ENCODE results near the gene MRPS23.

MRPS23 gene

DNA sequence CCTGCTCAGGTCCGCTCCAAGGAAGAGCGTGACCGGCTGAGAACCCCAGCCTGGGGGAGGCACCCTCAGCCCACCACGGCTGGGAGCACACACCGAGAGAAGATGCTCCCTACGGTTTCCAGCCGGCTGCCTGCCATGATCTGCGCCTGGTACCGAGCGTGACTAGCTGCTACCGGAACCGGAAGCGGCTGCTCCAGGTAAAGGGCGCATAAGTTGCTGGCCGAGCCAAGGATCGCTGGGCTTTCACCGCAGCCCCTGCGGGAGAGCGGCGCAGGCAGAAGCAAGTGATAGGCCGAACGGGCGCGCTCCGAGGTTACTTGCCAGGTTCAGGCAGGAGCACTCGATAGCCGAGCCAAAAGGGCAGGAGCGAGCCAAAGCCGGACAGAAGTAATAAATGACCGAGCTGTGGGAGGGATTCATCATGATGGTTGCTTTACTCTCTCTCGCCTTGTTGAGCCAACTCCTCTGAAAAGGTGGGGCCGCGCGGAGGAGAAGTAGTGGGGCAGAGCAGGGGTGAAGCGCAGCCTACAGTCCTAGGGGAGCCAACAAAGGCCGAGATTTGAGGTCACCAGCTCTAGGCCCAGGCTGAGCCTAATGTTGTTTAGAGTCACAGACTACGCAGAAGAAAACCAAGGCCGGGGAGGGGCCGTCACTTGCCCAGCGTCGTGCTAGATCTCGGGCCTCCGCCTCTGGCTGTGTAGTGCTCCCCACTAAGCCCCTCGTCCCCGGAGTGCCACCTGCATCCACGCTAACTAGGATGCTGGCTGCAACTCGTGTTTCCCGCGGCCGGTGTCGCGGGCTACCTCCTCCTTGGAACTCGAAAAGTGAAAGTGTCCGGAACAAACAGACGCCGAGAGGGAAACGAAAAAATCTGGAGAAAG, at the start of gene MRPS23:
Gene MRPS23 (minus strand): TSS at position 171 of the 881 bp plus-strand sequence. CDS start 34 bp downstream, at position 137.
- DNase-seq (ENCODE audit: low spot score), result peak; percentile 89

GRCh38 chr17:57899391-57899790, 49.5 kb upstream of the MRPS23 start:
- no peak for DNase-seq (ENCODE audit: low spot score)

GRCh38 chr17:57898487-57899311, 48.9 kb upstream of the MRPS23 start:
- DNase-seq (ENCODE audit: low spot score), result no peak

DNA sequence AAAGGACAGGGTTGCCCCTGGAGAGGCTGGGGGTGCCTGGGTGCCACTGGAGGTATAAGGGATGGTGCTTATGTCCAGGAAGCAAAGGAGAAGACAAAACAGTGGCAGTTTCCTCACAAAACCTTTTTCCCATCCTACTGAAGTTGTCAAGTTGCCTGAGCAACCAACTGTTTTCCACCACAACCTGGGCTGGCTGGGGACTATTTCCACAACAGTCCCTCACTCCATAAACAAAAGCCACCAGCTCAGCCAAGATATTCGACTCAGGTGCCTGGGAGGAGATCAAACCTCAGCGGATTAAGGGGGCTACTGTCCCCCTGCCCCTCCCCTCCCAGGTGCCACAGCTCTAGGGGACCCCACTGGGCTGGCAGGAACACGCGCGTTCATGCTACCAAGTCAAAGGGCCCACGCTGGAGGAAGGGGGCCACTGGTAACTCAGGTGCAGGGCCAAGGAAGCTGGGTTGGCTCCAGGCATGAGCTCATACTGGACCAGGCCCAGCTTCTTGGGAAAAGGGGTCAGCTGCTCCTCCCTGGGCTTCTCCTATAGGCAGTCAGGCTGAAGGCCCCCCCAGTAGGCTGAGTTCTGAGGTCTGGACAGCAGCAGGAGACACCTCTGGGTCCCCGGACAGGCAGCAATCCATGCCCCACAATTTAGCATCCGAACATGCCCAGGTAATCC, 45.7 kb upstream of the MRPS23 start:
- no peak for DNase-seq (ENCODE audit: low spot score)

- no peak for DNase-seq (ENCODE audit: low spot score)
Measured at GRCh38 chr17:57894848-57895247, 45.0 kb upstream of the MRPS23 start.

DNA sequence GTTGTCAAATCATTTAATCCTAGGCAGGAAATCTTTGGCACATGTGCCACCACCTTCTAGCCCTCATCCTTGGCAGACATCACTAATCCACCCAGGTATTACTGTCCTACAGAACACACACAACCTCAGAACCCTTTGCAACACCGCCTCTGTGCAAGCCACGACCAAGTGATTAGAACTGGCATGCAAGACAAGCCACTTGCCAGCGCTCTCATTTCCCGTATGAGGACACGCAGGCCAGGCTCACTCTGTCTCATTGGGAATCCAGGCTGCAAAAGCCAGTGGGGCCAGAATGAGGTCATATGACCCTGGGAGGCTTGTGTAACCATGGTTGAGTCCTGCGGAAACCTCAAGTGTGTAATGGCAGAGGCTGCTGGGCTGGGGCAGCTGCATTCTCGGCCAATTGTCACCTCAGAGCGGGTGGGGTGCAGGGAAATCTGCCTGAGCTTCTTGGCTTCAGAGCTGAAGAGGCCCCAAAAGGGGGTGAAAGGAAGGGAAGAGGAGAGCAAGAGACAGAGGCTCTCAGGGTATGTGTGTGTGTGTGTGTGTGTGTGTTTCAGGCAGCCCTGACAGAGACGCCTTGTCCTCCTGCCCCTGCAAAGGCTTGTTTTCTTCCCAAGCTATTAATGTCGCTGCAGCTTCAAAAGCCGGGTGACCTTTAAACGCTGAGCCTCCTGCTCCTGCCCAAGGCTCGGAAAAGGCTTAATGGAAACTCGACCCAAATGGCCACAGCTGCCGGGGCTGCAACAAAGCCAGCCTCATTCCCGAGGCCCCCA, 43.2 kb upstream of the MRPS23 start:
- peak; percentile 95 for DNase-seq (ENCODE audit: low spot score)

- DNase-seq (ENCODE audit: low spot score), result peak; percentile 95
Measured at GRCh38 chr17:57892146-57892819, 42.4 kb upstream of the MRPS23 start.

DNA sequence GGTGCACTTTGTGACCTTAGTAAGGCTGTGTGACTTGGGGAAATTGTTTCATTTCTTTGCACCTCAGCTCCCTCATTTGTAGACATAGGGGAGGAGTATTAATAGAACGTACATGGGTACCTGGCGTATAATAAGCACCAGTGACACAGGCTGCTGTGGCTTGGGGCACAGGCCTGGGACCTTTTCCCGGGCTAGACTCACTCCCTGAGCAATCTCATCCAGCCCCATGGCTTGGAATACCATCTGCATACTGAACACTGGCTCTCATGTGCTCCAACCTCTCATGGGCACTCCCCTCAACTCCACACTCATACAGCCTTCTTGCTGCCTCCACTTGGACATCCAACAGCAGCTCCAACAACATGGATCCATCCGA, 41.0 kb upstream of the MRPS23 start:
- DNase-seq (ENCODE audit: low spot score), result no peak

GRCh38 chr17:57889892-57890856, 40.3 kb upstream of the MRPS23 start:
- no peak for DNase-seq (ENCODE audit: low spot score)

GRCh38 chr17:57889252-57889651, 39.4 kb upstream of the MRPS23 start:
- DNase-seq (ENCODE audit: low spot score), result no peak

GRCh38 chr17:57888311-57889216, 38.7 kb upstream of the MRPS23 start:
- DNase-seq (ENCODE audit: low spot score), result no peak

DNA sequence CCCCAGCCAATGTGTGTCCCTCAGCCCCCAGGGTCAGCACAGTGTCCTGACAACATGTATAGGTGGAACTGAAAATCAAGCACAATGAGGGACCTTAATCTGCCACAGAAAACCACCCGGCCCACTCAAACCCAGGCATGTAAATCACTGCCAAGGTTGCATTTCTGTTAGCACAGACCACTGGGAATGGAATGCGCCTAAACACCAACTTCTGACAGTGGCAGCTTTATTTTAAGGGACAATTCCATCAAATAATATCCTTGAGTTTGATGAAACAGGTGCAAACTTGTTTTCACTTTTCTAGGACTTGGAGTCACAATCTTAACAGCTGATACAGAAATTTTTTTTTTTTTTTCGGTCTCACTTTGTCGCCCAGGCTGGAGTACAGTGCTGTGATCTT, 37.3 kb upstream of the MRPS23 start:
- no peak for DNase-seq (ENCODE audit: low spot score)

GRCh38 chr17:57886020-57886419, 36.2 kb upstream of the MRPS23 start:
- DNase-seq (ENCODE audit: low spot score), result no peak

DNA sequence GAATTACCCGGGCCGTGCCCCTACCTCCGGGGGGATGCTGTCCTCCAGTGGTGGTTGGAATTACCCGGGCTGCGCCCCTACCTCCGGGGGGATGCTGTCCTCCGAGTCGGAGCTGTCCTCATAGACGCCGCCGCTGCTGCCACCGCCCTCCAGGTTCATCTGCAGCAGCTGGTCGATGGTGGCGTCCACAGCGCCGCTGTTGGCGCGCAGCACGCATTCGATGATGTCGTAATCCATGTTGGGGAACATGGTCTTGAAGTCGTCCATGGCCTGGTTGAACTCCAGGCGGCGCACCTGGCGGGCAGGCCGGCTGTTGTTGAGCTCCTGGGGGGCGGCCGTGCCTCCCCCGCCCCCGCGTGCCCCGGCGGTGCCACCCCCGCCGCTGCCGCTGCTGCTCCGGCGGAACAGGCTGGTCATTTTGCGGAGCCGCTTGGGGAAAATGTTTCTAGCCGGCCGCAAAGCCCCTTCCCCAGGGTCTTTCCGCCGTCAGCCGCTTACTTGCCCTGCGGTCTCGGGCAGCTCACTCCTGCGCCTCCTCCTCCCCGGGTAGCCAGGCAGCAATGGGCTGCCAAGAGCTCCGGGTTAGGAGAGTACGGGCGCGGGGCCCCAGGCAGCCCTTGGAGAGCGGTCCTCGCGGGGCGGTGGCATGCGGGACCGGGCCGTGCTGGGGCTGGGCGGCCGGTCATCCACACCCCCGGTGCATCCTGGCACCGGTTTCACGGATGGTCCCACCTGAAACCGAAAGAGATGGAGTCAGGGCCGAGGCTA, 35.5 kb upstream of the MRPS23 start:
- no peak for DNase-seq (ENCODE audit: low spot score)

DNA sequence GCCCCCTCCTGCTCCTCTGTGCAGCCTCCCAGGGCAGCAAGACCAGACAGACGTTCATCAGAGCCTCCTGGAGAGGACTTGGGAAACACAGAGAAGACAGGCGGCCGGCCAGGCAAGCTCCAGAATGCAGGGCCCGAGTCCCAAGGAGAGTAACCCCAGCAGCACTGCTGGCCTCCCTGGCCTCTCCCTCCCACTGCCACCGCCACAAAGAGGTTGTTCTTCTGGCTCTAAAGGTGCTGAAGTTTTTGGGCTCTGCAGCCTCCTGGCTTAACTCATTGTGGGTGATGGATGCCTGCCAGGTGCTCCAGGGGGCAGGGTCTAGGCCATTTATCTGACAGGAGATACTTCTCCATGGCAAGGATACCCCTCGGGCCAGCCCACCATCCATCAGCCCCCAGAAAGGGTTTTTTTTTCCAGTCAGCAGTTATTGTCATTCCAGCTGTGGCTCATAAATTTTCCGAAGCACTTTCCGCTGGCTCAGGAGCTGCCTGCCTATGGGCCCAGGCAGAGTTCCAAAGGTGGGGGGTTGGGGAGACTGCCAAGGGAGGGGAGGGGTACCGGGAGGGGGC, 32.0 kb upstream of the MRPS23 start:
- DNase-seq (ENCODE audit: low spot score), result no peak

GRCh38 chr17:57881143-57881542, 31.3 kb upstream of the MRPS23 start:
- no peak for DNase-seq (ENCODE audit: low spot score)

DNA sequence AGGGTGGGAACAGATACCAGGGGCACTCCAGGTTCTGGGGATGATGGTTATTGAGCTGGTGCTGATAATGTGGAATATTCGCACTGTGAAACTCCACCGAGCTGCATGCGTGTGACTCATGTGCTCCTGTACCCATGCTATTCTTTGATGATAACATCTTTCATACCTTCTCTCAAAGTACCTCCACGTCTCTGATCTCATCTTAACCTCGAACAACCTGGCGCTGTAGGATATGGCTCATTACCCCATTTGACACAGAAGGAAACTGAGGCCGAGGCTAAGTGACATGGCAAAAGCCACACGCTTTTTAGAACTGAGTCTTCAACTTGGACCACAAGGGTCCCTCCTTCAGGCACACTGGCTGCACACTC, 30.2 kb upstream of the MRPS23 start:
- DNase-seq (ENCODE audit: low spot score), result no peak
